HG03378 (cell line): ENCODE measurements around the gene PCDHB7.
"Not testable (repeated sequence)": the region's sequence is repeated elsewhere in the genome, so short reads cannot be mapped to it uniquely, and the experiment has no call there.

Source experiments
- ATAC-seq: cut with Tn5 transposase; IDR thresholded peaks from one replicate; pipeline ENCODE4 v1.9.1; 2021; ENCODE audit warnings: mild to moderate bottlenecking, moderate library complexity; ENCODE audit not compliant: unreplicated experiment

PCDHB7 gene

GRCh38 chr5:141179876-141180275, 7.4 kb downstream of the PCDHB7 start:
- ATAC-seq, result not testable (repeated sequence)

GRCh38 chr5:141180313-141180712, 7.9 kb downstream of the PCDHB7 start:
- no peak for ATAC-seq

- ATAC-seq, result no peak
These were observed 9.8 kb downstream of the PCDHB7 start, which contains the start of gene PCDHB16 for GRCh38 chr5:141182248-141182647. PCDHB16 (plus strand) TSS chr5:141182387; CDS start chr5:141182560, 173 bp downstream.

GRCh38 chr5:141184117-141184855, 11.8 kb downstream of the PCDHB7 start:
- ATAC-seq, result not testable (repeated sequence)

GRCh38 chr5:141186897-141187512, 14.6 kb downstream of the PCDHB7 start, which contains the start of gene PCDHB9:
PCDHB9 (plus strand) TSS chr5:141187161; CDS start chr5:141187319, 158 bp downstream.
- no peak for ATAC-seq

- not testable (repeated sequence) for ATAC-seq
These were observed 16.2 kb downstream of the PCDHB7 start for GRCh38 chr5:141188682-141189081.

- not testable (repeated sequence) for ATAC-seq
These were observed 16.7 kb downstream of the PCDHB7 start for GRCh38 chr5:141189131-141189530.

- ATAC-seq, result no peak
These were observed 19.8 kb downstream of the PCDHB7 start, which contains the start of gene PCDHB10 for GRCh38 chr5:141192110-141192725. PCDHB10 (plus strand) TSS chr5:141192353; CDS start chr5:141192553, 200 bp downstream.

- ATAC-seq, result not testable (repeated sequence)
These were observed 21.9 kb downstream of the PCDHB7 start for GRCh38 chr5:141194332-141194731.

- no peak for ATAC-seq
These were observed 23.9 kb downstream of the PCDHB7 start for GRCh38 chr5:141196363-141196762.

- no peak for ATAC-seq
These were observed 27.2 kb downstream of the PCDHB7 start, which contains the start of gene PCDHB11 for GRCh38 chr5:141199359-141200235. PCDHB11 (plus strand) TSS chr5:141199627; CDS start chr5:141199775, 148 bp downstream.

GRCh38 chr5:141201126-141201525, 28.7 kb downstream of the PCDHB7 start:
- ATAC-seq, result not testable (repeated sequence)

- not testable (repeated sequence) for ATAC-seq
These were observed 29.2 kb downstream of the PCDHB7 start for GRCh38 chr5:141201646-141202045.

GRCh38 chr5:141208478-141208877, 36.0 kb downstream of the PCDHB7 start, which contains the start of gene PCDHB12:
PCDHB12 (plus strand) TSS chr5:141208719; CDS start chr5:141208908, 189 bp downstream.
- ATAC-seq, result no peak

- ATAC-seq, result not testable (repeated sequence)
These were observed 37.8 kb downstream of the PCDHB7 start for GRCh38 chr5:141210281-141210680.

GRCh38 chr5:141210849-141211248, 38.4 kb downstream of the PCDHB7 start:
- not testable (repeated sequence) for ATAC-seq

GRCh38 chr5:141213656-141214339, 41.4 kb downstream of the PCDHB7 start, which contains the start of gene PCDHB13:
PCDHB13 (plus strand) TSS chr5:141213919; CDS start chr5:141214124, 205 bp downstream.
- not testable (repeated sequence) for ATAC-seq

GRCh38 chr5:141214583-141214982, 42.1 kb downstream of the PCDHB7 start:
- not testable (repeated sequence) for ATAC-seq

- ATAC-seq, result not testable (repeated sequence)
These were observed 43.1 kb downstream of the PCDHB7 start for GRCh38 chr5:141215504-141215903.
